CD4-positive, alpha-beta T cell treated with Interleukin-4 for 1 hour (primary cell): ENCODE measurements around the gene EIF5A.

ENCODE experiments used
- DNase-seq, 2 donors: peaks; one replicate each; pipeline ENCODE4 v3.0.0-alpha.2; 2020 to 2022

EIF5A gene

DNA sequence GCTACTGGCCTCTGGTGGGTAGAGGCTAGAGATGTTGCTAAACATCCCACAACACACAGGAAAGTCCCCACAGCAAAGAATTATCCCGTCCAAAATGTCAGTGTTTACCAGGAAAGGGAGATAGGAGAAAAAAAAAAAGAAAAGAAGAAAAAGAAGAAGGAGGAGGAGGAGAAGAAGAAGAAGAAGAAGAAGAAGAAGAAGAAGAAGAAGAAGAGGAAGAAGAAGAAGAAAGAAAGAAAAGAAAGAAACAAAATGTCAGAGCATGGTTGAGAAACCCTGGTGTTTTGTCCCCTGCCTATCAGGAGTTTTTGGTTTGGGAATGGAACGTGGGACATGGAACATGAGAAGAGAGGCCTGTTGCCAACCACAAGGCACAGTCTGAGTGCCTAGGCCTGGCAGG lies 50.0 kb downstream of the EIF5A start:
- DNase-seq = no peak

DNA sequence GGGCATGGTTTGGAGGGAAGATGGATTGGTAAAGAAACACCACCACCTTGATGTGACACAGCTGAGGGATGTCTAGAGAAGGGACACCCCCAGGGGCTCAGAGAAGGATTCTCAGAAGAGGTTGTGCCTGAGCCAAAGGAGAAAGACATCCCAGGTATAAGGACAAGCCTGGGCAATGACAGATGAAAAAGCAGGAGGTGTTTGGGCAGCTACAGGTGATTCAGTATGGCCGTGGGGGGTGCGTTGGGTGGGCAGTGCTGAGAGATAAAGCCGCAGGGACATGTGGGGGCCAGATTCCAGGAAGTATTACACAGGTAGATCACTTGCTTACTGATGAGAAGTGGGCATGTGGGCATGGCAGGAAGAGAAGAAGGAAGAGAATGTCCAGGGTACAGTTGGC lies 54.5 kb downstream of the EIF5A start:
- DNase-seq = no peak
